Activated naive CD8-positive, alpha-beta T cell treated with anti-CD3 and anti-CD28 coated beads for 36 hours (primary cell): Measurements from ENCODE around the gene TUBB4B. TPM values are rescaled to one million over a fixed set of nuclear protein-coding genes. Genes with fewer than 3 reads are reported as not detected.
A peak's percentile ranks its signal among the peaks of the same experiment; 100 is the strongest.

ENCODE experiments used
- DNase-seq: peaks from one replicate; pipeline ENCODE4 v3.0.0; 2021
- H3K27ac Mint-ChIP-seq: one replicate; pipeline ENCODE4 v1.8.0; 2022; ENCODE audit warnings: mild to moderate bottlenecking, moderate library complexity, mixed read lengths
- H3K27me3 Mint-ChIP-seq: one replicate; pipeline ENCODE4 v1.8.0; 2022; ENCODE audit warnings: mild to moderate bottlenecking, mixed read lengths
- H3K36me3 Mint-ChIP-seq: one replicate; pipeline ENCODE4 v1.8.0; 2021; ENCODE audit warnings: mild to moderate bottlenecking, mixed read lengths
- H3K4me1 Mint-ChIP-seq: one replicate; pipeline ENCODE4 v1.8.0; 2021; ENCODE audit warnings: mixed read lengths
- H3K4me3 Mint-ChIP-seq: one replicate; pipeline ENCODE4 v1.8.0; 2022; ENCODE audit warnings: mild to moderate bottlenecking, moderate library complexity, mixed read lengths
- H3K9me3 Mint-ChIP-seq: one replicate; pipeline ENCODE4 v1.8.0; 2022; ENCODE audit warnings: mixed read lengths
- total RNA-seq, 2 experiments: library from RNA; stranded (reverse); gene quantifications; one replicate each; pipeline ENCODE4 v1.2.3, GENCODE V29; 2021

TUBB4B gene
- total RNA-seq, 2 experiments from 2014 or later, result 271 to 274 TPM

- Mint-ChIP-seq H3K9me3 (no peaks in the 10 kb centered on the region), H3K27me3 (peaks cover 12% of the 10 kb centered on the region), H3K27ac (no peak overlapping the region), H3K36me3 (no peaks in the 10 kb centered on the region), H3K4me1 (peaks cover 4% of the 10 kb centered on the region), H3K4me3 (no peak overlapping the region)
- no peak for DNase-seq
Observed at GRCh38 chr9:137228506-137228967, 12.6 kb upstream of the TUBB4B start.

GRCh38 chr9:137228968-137229896 lies 11.9 kb upstream of the TUBB4B start:
- Mint-ChIP-seq H3K4me3 (no peak overlapping the region), H3K9me3 (no peaks in the 10 kb centered on the region)
- DNase-seq, result no peak

GRCh38 chr9:137229903-137230704 lies 11.0 kb upstream of the TUBB4B start:
- Mint-ChIP-seq H3K27me3 (peaks cover 13% of the 10 kb centered on the region), H3K27ac (no peak overlapping the region), H3K9me3 (no peaks in the 10 kb centered on the region), H3K36me3 (no peaks in the 10 kb centered on the region), H3K4me1 (peaks cover 4% of the 10 kb centered on the region), H3K4me3 (no peak overlapping the region)
- no peak for DNase-seq

More at GRCh38 chr9:137228968-137229896, 11.9 kb upstream of the TUBB4B start:
- H3K27me3 Mint-ChIP-seq, result peaks cover 12% of the 10 kb centered on the region
- no peak overlapping the region for H3K27ac Mint-ChIP-seq
- no peaks in the 10 kb centered on the region for H3K36me3 Mint-ChIP-seq
- peaks cover 4% of the 10 kb centered on the region for H3K4me1 Mint-ChIP-seq

- no peak for DNase-seq
- H3K9me3 Mint-ChIP-seq, result no peaks in the 10 kb centered on the region
- no peaks in the 10 kb centered on the region for H3K36me3 Mint-ChIP-seq
- no peak within 1 kb of the TSS for H3K27ac Mint-ChIP-seq
- H3K4me3 Mint-ChIP-seq, result no peak within 1 kb of the TSS
- peaks cover 17% of the 10 kb centered on the region for H3K27me3 Mint-ChIP-seq
- peaks cover 2% of the 10 kb centered on the region for H3K4me1 Mint-ChIP-seq
Observed at GRCh38 chr9:137230705-137231371, 10.2 kb upstream of the TUBB4B start, which contains the start of gene SLC34A3. Gene SLC34A3 (plus strand): TSS chr9:137230901. CDS start chr9:137231703, 802 bp downstream.

- H3K4me1 Mint-ChIP-seq, result peaks cover 2% of the 10 kb centered on the region
- no peak overlapping the region for H3K27ac Mint-ChIP-seq
- no peak overlapping the region for H3K4me3 Mint-ChIP-seq
- no peak for DNase-seq
- H3K9me3 Mint-ChIP-seq, result no peaks in the 10 kb centered on the region
- H3K27me3 Mint-ChIP-seq, result peaks cover 14% of the 10 kb centered on the region
- H3K36me3 Mint-ChIP-seq, result no peaks in the 10 kb centered on the region
Observed at GRCh38 chr9:137231372-137232039, 9.6 kb upstream of the TUBB4B start.

GRCh38 chr9:137232101-137232500 lies 9.0 kb upstream of the TUBB4B start:
- Mint-ChIP-seq H3K9me3 (no peaks in the 10 kb centered on the region), H3K36me3 (no peaks in the 10 kb centered on the region), H3K4me1 (peaks cover 2% of the 10 kb centered on the region), H3K27me3 (peaks cover 14% of the 10 kb centered on the region), H3K4me3 (no peak overlapping the region), H3K27ac (no peak overlapping the region)
- DNase-seq, result no peak

GRCh38 chr9:137232510-137232909 lies 8.6 kb upstream of the TUBB4B start:
- Mint-ChIP-seq H3K9me3 (no peaks in the 10 kb centered on the region), H3K27me3 (peaks cover 12% of the 10 kb centered on the region), H3K27ac (no peak overlapping the region), H3K4me3 (no peak overlapping the region), H3K36me3 (no peaks in the 10 kb centered on the region), H3K4me1 (peaks cover 2% of the 10 kb centered on the region)
- DNase-seq, result no peak

GRCh38 chr9:137233143-137233980 lies 7.7 kb upstream of the TUBB4B start:
- H3K4me3 Mint-ChIP-seq, result no peak overlapping the region
- no peaks in the 10 kb centered on the region for H3K9me3 Mint-ChIP-seq
- H3K27ac Mint-ChIP-seq, result no peak overlapping the region
- H3K36me3 Mint-ChIP-seq, result no peaks in the 10 kb centered on the region
- peaks cover 2% of the 10 kb centered on the region for H3K4me1 Mint-ChIP-seq
- peaks cover 9% of the 10 kb centered on the region for H3K27me3 Mint-ChIP-seq
- DNase-seq, result no peak

GRCh38 chr9:137234055-137234697 lies 6.9 kb upstream of the TUBB4B start:
- Mint-ChIP-seq H3K9me3 (no peaks in the 10 kb centered on the region), H3K36me3 (peaks cover 4% of the 10 kb centered on the region), H3K27ac (no peak overlapping the region), H3K4me1 (peaks cover 8% of the 10 kb centered on the region), H3K4me3 (no peak overlapping the region), H3K27me3 (peaks cover 5% of the 10 kb centered on the region)
- no peak for DNase-seq

- H3K9me3 Mint-ChIP-seq, result no peaks in the 10 kb centered on the region
- H3K4me1 Mint-ChIP-seq, result peaks cover 9% of the 10 kb centered on the region
- peaks cover 4% of the 10 kb centered on the region for H3K36me3 Mint-ChIP-seq
- peaks cover 5% of the 10 kb centered on the region for H3K27me3 Mint-ChIP-seq
- H3K27ac Mint-ChIP-seq, result no peak overlapping the region
- H3K4me3 Mint-ChIP-seq, result no peak overlapping the region
- no peak for DNase-seq
Observed at GRCh38 chr9:137234758-137235423, 6.2 kb upstream of the TUBB4B start.

GRCh38 chr9:137235424-137236237 lies 5.5 kb upstream of the TUBB4B start:
- DNase-seq, result no peak
- no peak overlapping the region for H3K4me3 Mint-ChIP-seq
- H3K9me3 Mint-ChIP-seq, result no peaks in the 10 kb centered on the region
- H3K27ac Mint-ChIP-seq, result no peak overlapping the region
- H3K36me3 Mint-ChIP-seq, result peaks cover 4% of the 10 kb centered on the region
- peaks cover 5% of the 10 kb centered on the region for H3K27me3 Mint-ChIP-seq
- peaks cover 9% of the 10 kb centered on the region for H3K4me1 Mint-ChIP-seq

GRCh38 chr9:137236238-137236935 lies 4.7 kb upstream of the TUBB4B start:
- Mint-ChIP-seq H3K27me3 (peaks cover 5% of the 10 kb centered on the region), H3K4me1 (peaks cover 9% of the 10 kb centered on the region), H3K4me3 (no peak overlapping the region), H3K9me3 (no peaks in the 10 kb centered on the region), H3K27ac (no peak overlapping the region), H3K36me3 (peaks cover 6% of the 10 kb centered on the region)
- peak; percentile 90 for DNase-seq
